ENCODE measurements around the gene PPP1R13L. TPM values are rescaled to one million over a fixed set of nuclear protein-coding genes. Genes with fewer than 3 reads are reported as not detected.

Gene PPP1R13L
- total RNA-seq, 2 donors from 2014 or later: 51.2 to 112 TPM

GRCh38 chr19:45401815-45402214 lies 3.1 kb downstream of the PPP1R13L start:
- no peak overlapping the region for H3K27ac ChIP-seq
- TF ChIP-seq, protein P1, sequence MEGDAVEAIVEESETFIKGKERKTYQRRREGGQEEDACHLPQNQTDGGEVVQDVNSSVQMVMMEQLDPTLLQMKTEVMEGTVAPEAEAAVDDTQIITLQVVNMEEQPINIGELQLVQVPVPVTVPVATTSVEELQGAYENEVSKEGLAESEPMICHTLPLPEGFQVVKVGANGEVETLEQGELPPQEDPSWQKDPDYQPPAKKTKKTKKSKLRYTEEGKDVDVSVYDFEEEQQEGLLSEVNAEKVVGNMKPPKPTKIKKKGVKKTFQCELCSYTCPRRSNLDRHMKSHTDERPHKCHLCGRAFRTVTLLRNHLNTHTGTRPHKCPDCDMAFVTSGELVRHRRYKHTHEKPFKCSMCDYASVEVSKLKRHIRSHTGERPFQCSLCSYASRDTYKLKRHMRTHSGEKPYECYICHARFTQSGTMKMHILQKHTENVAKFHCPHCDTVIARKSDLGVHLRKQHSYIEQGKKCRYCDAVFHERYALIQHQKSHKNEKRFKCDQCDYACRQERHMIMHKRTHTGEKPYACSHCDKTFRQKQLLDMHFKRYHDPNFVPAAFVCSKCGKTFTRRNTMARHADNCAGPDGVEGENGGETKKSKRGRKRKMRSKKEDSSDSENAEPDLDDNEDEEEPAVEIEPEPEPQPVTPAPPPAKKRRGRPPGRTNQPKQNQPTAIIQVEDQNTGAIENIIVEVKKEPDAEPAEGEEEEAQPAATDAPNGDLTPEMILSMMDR (IDR thresholded peaks at IDR 0.05): no peak
- DNase-seq (ENCODE audit: low spot score) (no peak), ATAC-seq (ENCODE audit: insufficient number of reproducible peaks, low FRiP score, low read depth) (no peak)
- H3K4me1 ChIP-seq (ENCODE audit: control insufficient read depth in 1 of 2, low read depth in 2 of 2): peaks cover 10 to 46% of the 10 kb centered on the region in 2 donors
- no peaks in the 10 kb centered on the region for H3K9me3 ChIP-seq
- H3K36me3 ChIP-seq: no peaks in the 10 kb centered on the region
- H3K4me3 ChIP-seq: no peak overlapping the region
- H3K27me3 ChIP-seq (replicated peaks; ENCODE audit: insufficient read depth): no peaks in the 10 kb centered on the region

DNA sequence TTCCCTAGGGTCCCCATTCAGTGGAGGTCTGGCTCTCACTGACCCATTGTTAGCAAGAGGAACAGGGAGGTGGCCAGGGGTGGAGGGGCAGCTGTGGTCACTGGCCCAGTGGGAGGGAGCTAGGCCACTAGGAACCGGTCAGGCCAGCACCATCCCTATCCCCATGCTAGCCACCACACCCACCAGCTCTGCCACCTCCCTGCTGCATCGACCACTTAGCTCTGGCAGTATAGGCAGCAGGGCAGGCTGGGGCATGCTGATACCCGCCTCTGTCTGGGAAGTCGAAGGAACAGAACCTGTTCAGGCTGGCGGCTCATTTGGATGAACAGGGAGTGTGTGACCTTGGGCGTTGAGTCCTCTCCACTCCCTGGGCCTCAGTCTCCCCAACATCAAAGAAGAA lies 4.7 kb downstream of the PPP1R13L start:
- Histone ChIP-seq H3K27me3 (replicated peaks; ENCODE audit: insufficient read depth) (no peaks in the 10 kb centered on the region), H3K9me3 (no peaks in the 10 kb centered on the region), H3K27ac (no peak overlapping the region), H3K36me3 (peaks cover 5% of the 10 kb centered on the region), H3K4me1 (ENCODE audit: control insufficient read depth in 1 of 2, low read depth in 2 of 2) (peaks cover 8 to 44% of the 10 kb centered on the region in 2 donors), H3K4me3 (no peak overlapping the region)
- TF ChIP-seq, protein P1 (IDR thresholded peaks at IDR 0.05): no peak
- DNase-seq (ENCODE audit: low spot score) (no peak), ATAC-seq (ENCODE audit: insufficient number of reproducible peaks, low FRiP score, low read depth) (no peak)

DNA sequence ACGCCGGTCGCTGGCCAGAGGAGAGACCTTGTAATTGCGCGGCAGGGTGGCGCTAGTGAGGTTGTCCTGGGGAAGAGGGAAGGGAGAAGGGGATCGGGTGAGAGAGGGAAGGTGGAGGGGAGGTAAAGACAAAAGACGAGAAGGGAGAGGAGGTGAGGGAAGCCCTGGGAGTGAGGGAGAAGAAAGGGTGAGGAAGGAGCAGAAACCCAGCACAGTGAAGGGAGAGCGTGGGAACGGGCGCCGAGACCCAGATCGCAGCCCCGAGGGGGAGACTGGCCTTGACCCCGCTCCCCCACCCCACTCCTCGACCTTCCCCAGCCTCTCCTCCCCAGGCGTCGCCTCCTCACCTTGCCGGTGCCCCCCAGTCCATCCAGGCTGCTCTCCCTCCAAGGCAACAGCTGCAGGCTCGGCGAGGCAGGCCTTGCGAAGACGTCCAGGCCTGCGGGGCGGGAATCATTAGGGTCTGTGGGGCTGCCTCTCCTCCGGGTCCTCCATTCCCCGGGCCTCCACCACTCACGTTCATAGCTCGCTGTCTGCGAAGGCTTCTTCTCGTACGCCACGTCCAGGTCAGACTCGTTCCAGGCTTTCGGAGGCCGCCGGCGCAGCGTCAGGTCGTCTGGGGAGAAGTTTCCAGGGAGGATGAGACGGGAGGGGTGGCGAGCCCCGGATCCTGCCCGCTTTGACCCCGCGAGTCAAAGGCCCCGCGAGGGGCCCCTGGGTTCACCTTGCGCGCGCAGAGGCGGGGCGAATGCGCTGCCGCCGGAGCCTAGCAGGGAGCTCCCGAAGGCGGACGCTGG lies 8.8 kb downstream of the PPP1R13L start:
- no peak for ATAC-seq (ENCODE audit: insufficient number of reproducible peaks, low FRiP score, low read depth)

DNA sequence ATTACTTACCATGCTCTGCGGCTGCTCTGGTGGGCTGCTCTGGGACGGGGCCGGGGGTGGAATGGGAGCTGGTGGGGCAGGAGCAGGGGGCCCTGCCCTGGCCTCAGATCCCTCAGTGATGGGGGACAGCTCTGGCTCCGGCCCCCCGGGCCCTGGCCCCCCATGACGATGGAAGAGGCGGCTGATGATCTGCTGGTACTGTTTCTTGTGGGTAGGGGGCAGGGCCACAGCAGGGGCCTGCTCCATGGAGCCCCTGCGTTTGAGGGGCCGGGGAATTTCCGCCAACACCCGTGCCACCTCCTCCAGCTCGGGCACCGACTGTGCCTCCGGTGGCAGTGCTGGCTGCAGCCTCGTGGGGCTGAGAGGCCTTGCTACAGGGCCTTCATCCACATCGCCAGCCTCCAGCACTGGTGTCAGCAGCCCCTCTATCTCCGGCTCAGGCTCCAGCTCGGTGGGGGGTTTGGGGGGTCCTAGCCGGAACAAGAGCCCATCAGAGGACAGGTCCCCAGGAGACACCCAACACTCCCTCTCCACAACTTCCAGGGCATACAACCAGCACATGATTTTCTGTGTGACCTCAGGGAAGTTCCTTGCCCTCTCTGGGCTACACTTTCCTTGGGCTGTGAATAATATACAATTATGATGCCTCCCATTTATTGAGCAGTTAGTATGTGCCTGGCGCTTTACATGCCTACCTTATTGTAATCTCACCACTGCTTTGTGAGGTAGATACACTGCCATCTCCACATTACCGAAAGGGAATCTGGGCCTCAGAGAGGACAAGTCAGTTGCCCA lies 12.8 kb downstream of the PPP1R13L start:
- TF ChIP-seq, protein P1 (IDR thresholded peaks at IDR 0.05): no peak
- H3K27me3 ChIP-seq (replicated peaks; ENCODE audit: insufficient read depth): no peaks in the 10 kb centered on the region
- H3K27ac ChIP-seq: no peak overlapping the region
- no peak for ATAC-seq (ENCODE audit: insufficient number of reproducible peaks, low FRiP score, low read depth)
- H3K4me1 ChIP-seq (ENCODE audit: control insufficient read depth in 1 of 2, low read depth in 2 of 2): no peaks in the 10 kb centered on the region
- no peaks in the 10 kb centered on the region for H3K9me3 ChIP-seq
- peaks cover 20% of the 10 kb centered on the region for H3K36me3 ChIP-seq
- DNase-seq (ENCODE audit: low spot score): no peak
- no peak overlapping the region for H3K4me3 ChIP-seq

More for the DNA sequence above, 8.8 kb downstream of the PPP1R13L start:
- Histone ChIP-seq H3K4me1 (ENCODE audit: control insufficient read depth in 1 of 2, low read depth in 2 of 2) (peaks cover 3 to 15% of the 10 kb centered on the region in 2 donors), H3K27ac (no peak overlapping the region), H3K27me3 (replicated peaks; ENCODE audit: insufficient read depth) (no peaks in the 10 kb centered on the region), H3K4me3 (no peak overlapping the region), H3K36me3 (peaks cover 17% of the 10 kb centered on the region), H3K9me3 (no peaks in the 10 kb centered on the region)
- TF ChIP-seq, protein P1 (IDR thresholded peaks at IDR 0.05): no peak
- DNase-seq (ENCODE audit: low spot score): no peak

DNA sequence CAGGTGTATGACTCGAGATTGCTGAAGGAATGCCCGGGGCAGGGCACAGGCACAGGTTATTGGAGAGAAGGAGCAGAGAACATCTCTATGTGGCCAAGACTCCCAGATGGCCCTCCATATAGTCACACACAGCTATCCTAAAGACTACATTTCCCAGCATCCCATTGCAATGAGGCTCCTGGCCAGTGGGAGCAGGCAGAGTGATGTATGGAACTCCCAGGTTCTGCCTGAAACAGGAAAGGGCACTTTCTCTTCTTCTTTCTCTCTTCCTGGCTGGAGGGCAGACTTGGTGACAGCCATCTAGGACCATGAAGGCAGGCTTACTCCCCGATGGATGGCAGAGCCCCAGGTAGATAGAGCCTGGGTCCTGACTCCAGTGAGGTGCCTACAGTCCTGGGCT lies 13.5 kb downstream of the PPP1R13L start:
- no peak for DNase-seq (ENCODE audit: low spot score)
- Histone ChIP-seq H3K27me3 (replicated peaks; ENCODE audit: insufficient read depth) (no peaks in the 10 kb centered on the region), H3K4me3 (no peak overlapping the region), H3K36me3 (peaks cover 18% of the 10 kb centered on the region), H3K9me3 (no peaks in the 10 kb centered on the region), H3K27ac (no peak overlapping the region), H3K4me1 (ENCODE audit: control insufficient read depth in 1 of 2, low read depth in 2 of 2) (no peaks in the 10 kb centered on the region)
- TF ChIP-seq, protein P1 (IDR thresholded peaks at IDR 0.05): no peak
- ATAC-seq (ENCODE audit: insufficient number of reproducible peaks, low FRiP score, low read depth): no peak

Measured in thoracic aorta (tissue), 2 donors.